Loucy (cell line): ENCODE measurements around the gene PARN.

Source experiments
- H2AFZ ChIP-seq: fragments of 200-600 bp; sonication (generic); 2 replicates; pipeline ENCODE4 v1.6.0; 2016; ENCODE audit warnings: antibody characterized with exemption, mild to moderate bottlenecking, low read length, moderate library complexity
- H3F3A ChIP-seq: fragments of 200-600 bp; 2 replicates; pipeline ENCODE4 v1.6.0; 2016; ENCODE audit warnings: antibody characterized with exemption, low read depth, mild to moderate bottlenecking
- H3K27me3 ChIP-seq: fragments of 200-600 bp; sonication (generic); 2 replicates; pipeline ENCODE4 v1.6.1; 2014; ENCODE audit warnings: low read length, mild to moderate bottlenecking; ENCODE audit not compliant: insufficient read depth, poor library complexity, severe bottlenecking
- H3K36me3 ChIP-seq: fragments of 200-600 bp; sonication (generic); 2 replicates; pipeline ENCODE4 v1.6.1; 2016; ENCODE audit warnings: low read length; ENCODE audit not compliant: insufficient read depth
- H3K4me1 ChIP-seq: fragments of 200-600 bp; sonication (generic); 2 replicates; pipeline ENCODE4 v1.5.1; 2014; ENCODE audit warnings: low read length, mild to moderate bottlenecking; ENCODE audit not compliant: insufficient read depth, poor library complexity, severe bottlenecking
- H3K4me2 ChIP-seq: fragments of 200-600 bp; sonication (generic); 2 replicates; pipeline ENCODE4 v1.6.0; 2014; ENCODE audit warnings: antibody characterized with exemption, low read length, low read depth, mild to moderate bottlenecking; ENCODE audit not compliant: poor library complexity, severe bottlenecking
- H3K4me3 ChIP-seq: fragments of 200-600 bp; sonication (generic); 2 replicates; pipeline ENCODE4 v1.5.1; 2014; ENCODE audit warnings: low read length, mild to moderate bottlenecking, mixed read lengths; ENCODE audit not compliant: poor library complexity, severe bottlenecking
- H3K79me2 ChIP-seq: fragments of 200-600 bp; sonication (generic); 2 replicates; pipeline ENCODE4 v1.6.1; 2014; ENCODE audit warnings: low read length; ENCODE audit not compliant: insufficient read depth
- H3K9ac ChIP-seq: fragments of 200-600 bp; sonication (generic); 2 replicates; pipeline ENCODE4 v1.6.0; 2014; ENCODE audit warnings: mild to moderate bottlenecking, low read depth, low read length, moderate library complexity; ENCODE audit not compliant: poor library complexity, severe bottlenecking
- H3K9me2 ChIP-seq: fragments of 200-600 bp; sonication (generic); replicated peaks from 2 replicates; pipeline ENCODE4 v1.6.1; 2016; ENCODE audit warnings: low read depth, low read length, mixed read lengths
- H3K9me3 ChIP-seq: fragments of 200-600 bp; sonication (generic); 2 replicates; pipeline ENCODE4 v1.6.1; 2014; ENCODE audit warnings: mild to moderate bottlenecking, antibody characterized with exemption, low read length, low read depth; ENCODE audit not compliant: insufficient read depth
- H4K20me1 ChIP-seq: fragments of 200-600 bp; sonication (generic); 2 replicates; pipeline ENCODE4 v1.6.0; 2014; ENCODE audit warnings: antibody characterized with exemption, low read length, mild to moderate bottlenecking; ENCODE audit not compliant: insufficient read depth, poor library complexity, severe bottlenecking
- EZH2phosphoT487 ChIP-seq: fragments of 200-600 bp; IDR thresholded peaks from 2 replicates; pipeline ENCODE4 v1.6.1; 2018; ENCODE audit warnings: antibody characterized with exemption, mild to moderate bottlenecking, moderate library complexity, borderline replicate concordance
- TF ChIP-seq, protein P1 (sequence below): fragments of 200-600 bp; sonication (generic); conservative IDR thresholded peaks from 2 replicates; pipeline ENCODE4 v1.5.1; 2014; ENCODE audit warnings: mild to moderate bottlenecking, antibody characterized with exemption, low read length

PARN gene

GRCh38 chr16:14531613-14532012 is 98.4 kb downstream of the PARN start:
- Histone ChIP-seq H3F3A (no peaks in the 10 kb centered on the region), H4K20me1 (no peaks in the 10 kb centered on the region), H3K36me3 (no peaks in the 10 kb centered on the region; the same call in 1 of the 2 replicates), H3K79me2 (no peaks in the 10 kb centered on the region), H3K9ac (no peak overlapping the region), H3K4me3 (no peak overlapping the region), H3K4me2 (no peak overlapping the region), H2AFZ (no peak overlapping the region), H3K9me2 (no peaks in the 10 kb centered on the region), H3K4me1 (no peaks in the 10 kb centered on the region), H3K9me3 (no peaks in the 10 kb centered on the region), H3K27me3 (no peaks in the 10 kb centered on the region)
- TF ChIP-seq EZH2phosphoT487, result no peak
- TF ChIP-seq, protein P1, sequence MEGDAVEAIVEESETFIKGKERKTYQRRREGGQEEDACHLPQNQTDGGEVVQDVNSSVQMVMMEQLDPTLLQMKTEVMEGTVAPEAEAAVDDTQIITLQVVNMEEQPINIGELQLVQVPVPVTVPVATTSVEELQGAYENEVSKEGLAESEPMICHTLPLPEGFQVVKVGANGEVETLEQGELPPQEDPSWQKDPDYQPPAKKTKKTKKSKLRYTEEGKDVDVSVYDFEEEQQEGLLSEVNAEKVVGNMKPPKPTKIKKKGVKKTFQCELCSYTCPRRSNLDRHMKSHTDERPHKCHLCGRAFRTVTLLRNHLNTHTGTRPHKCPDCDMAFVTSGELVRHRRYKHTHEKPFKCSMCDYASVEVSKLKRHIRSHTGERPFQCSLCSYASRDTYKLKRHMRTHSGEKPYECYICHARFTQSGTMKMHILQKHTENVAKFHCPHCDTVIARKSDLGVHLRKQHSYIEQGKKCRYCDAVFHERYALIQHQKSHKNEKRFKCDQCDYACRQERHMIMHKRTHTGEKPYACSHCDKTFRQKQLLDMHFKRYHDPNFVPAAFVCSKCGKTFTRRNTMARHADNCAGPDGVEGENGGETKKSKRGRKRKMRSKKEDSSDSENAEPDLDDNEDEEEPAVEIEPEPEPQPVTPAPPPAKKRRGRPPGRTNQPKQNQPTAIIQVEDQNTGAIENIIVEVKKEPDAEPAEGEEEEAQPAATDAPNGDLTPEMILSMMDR, result no peak

DNA sequence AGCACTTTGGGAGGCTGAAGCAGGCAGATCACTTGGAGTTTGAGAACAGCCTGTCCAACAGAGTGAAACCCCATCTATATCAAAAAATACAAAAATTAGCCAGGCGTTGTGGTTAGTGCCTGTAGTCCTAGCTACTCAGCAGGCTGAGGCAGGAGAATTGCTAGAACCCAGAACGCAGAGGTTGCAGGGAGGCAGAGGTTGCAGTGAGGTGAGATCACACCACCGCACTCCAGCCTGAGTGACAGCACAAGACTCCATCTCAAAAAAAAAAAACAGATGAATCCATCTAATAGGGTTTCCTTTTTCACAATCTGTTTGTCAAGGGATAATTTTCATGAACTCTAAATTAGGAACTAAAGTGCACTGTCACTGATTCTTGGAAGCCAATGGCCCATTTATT is 99.0 kb downstream of the PARN start:
- Histone ChIP-seq H3K4me1 (no peaks in the 10 kb centered on the region), H3K27me3 (no peaks in the 10 kb centered on the region), H3K36me3 (no peaks in the 10 kb centered on the region; the same call in 1 of the 2 replicates), H3K9me2 (no peaks in the 10 kb centered on the region), H3K4me3 (no peak overlapping the region), H3K9me3 (no peaks in the 10 kb centered on the region), H3K4me2 (no peak overlapping the region), H2AFZ (no peak overlapping the region), H3F3A (no peaks in the 10 kb centered on the region), H3K9ac (no peak overlapping the region), H4K20me1 (no peaks in the 10 kb centered on the region), H3K79me2 (no peaks in the 10 kb centered on the region)
- TF ChIP-seq EZH2phosphoT487, result no peak
- TF ChIP-seq, protein P1, result no peak

GRCh38 chr16:14530046-14530445 is 100.0 kb downstream of the PARN start:
- Histone ChIP-seq H4K20me1 (no peaks in the 10 kb centered on the region), H3K27me3 (no peaks in the 10 kb centered on the region), H3K36me3 (no peaks in the 10 kb centered on the region; the same call in 1 of the 2 replicates), H3K4me1 (no peaks in the 10 kb centered on the region), H3K9me3 (no peaks in the 10 kb centered on the region), H3K79me2 (no peaks in the 10 kb centered on the region), H3F3A (no peaks in the 10 kb centered on the region), H3K9ac (no peak overlapping the region), H3K4me2 (no peak overlapping the region), H2AFZ (no peak overlapping the region), H3K4me3 (no peak overlapping the region), H3K9me2 (no peaks in the 10 kb centered on the region)
- TF ChIP-seq, protein P1, result no peak
- no peak for TF ChIP-seq EZH2phosphoT487
